ENCODE measurements around the gene SERPINB5.

Gene SERPINB5

DNA sequence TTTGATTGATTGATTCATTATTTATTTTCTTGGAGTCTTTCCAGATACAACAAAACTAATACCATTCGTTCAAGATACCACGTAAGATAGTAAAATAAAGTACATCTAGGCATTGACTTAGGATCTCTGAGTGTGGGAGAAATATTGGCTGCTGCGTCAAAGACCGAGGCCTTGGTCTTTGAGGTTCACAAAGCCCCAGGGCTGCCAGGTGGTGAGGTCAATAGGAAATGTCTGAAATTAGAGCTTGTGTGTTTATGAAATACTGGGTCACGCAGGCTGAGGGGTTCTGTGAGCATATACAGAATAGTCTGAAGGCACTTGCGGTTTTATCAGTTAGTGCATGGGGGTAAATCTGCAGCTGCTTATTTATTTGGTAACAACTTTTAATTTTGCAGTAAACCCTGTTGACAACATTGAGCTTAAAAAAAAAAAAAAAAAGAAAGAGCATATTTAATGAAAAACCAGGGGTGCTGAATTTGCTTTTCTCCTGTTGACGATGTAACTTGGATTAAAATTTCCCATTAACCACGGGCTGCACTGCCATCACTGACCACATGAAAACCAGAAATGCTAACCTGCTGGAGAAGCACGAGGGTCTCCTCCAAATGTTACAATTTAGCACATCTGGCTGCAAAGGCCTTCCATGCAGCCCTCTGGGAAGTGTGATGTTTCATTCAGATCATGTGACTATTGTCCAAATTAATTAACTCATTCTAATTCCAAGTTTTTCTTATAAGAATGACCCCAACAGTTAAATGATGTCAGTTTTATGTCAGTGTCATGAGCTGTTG, 38.3 kb downstream of the SERPINB5 start:
- Histone ChIP-seq H3K79me2 (ENCODE audit: insufficient read depth, low read length) (no peaks in the 10 kb centered on the region), H3K36me3 (ENCODE audit: insufficient read depth, low read length) (no peaks in the 10 kb centered on the region), H3K9me3 (ENCODE audit: insufficient read depth, low read depth, low read length) (no peaks in the 10 kb centered on the region), H3K9ac (ENCODE audit: low read depth, low read length, poor library complexity, severe bottlenecking) (no peak overlapping the region), H3F3A (ENCODE audit: low read depth) (no peaks in the 10 kb centered on the region), H3K4me1 (ENCODE audit: insufficient read depth, low read length, poor library complexity, severe bottlenecking) (no peaks in the 10 kb centered on the region), H4K20me1 (ENCODE audit: insufficient read depth, low read length, poor library complexity, severe bottlenecking) (no peaks in the 10 kb centered on the region), H3K27me3 (ENCODE audit: insufficient read depth, low read length, poor library complexity, severe bottlenecking) (no peaks in the 10 kb centered on the region), H3K4me2 (ENCODE audit: low read depth, low read length, poor library complexity, severe bottlenecking) (no peak overlapping the region), H2AFZ (ENCODE audit: low read length) (no peak overlapping the region), H3K4me3 (ENCODE audit: low read length, poor library complexity, severe bottlenecking) (no peak overlapping the region), H3K9me2 (replicated peaks; ENCODE audit: low read depth, low read length) (no peaks in the 10 kb centered on the region)
- TF ChIP-seq EZH2phosphoT487 (IDR thresholded peaks at IDR 0.05; ENCODE audit: borderline replicate concordance), result no peak
- TF ChIP-seq, protein P1, sequence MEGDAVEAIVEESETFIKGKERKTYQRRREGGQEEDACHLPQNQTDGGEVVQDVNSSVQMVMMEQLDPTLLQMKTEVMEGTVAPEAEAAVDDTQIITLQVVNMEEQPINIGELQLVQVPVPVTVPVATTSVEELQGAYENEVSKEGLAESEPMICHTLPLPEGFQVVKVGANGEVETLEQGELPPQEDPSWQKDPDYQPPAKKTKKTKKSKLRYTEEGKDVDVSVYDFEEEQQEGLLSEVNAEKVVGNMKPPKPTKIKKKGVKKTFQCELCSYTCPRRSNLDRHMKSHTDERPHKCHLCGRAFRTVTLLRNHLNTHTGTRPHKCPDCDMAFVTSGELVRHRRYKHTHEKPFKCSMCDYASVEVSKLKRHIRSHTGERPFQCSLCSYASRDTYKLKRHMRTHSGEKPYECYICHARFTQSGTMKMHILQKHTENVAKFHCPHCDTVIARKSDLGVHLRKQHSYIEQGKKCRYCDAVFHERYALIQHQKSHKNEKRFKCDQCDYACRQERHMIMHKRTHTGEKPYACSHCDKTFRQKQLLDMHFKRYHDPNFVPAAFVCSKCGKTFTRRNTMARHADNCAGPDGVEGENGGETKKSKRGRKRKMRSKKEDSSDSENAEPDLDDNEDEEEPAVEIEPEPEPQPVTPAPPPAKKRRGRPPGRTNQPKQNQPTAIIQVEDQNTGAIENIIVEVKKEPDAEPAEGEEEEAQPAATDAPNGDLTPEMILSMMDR (conservative IDR thresholded peaks at IDR 0.05; ENCODE audit: low read length), result peak; percentile 35

DNA sequence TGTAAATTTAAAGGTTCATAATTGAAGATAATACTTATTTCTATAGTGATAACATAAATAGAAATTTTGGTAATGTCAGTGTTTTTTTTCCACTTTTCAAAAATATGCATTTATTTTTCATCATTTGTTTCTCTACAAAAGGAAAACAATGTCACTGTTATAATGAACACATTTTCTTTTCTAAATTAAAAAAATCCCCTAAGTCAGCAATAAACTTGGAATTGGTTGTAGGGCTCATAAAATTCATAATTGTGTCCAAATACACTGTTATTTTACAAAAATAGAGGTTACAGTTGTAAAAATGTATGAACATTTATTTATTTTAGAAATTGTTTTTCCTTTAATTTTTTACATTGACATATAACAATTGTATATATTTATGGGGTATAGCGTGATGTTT, 39.0 kb downstream of the SERPINB5 start:
- no peaks in the 10 kb centered on the region for H4K20me1 ChIP-seq (ENCODE audit: insufficient read depth, low read length, poor library complexity, severe bottlenecking)
- TF ChIP-seq EZH2phosphoT487 (IDR thresholded peaks at IDR 0.05; ENCODE audit: borderline replicate concordance), result no peak
- TF ChIP-seq, protein P1 (conservative IDR thresholded peaks at IDR 0.05; ENCODE audit: low read length), result no peak
- H3K4me2 ChIP-seq (ENCODE audit: low read depth, low read length, poor library complexity, severe bottlenecking), result no peak overlapping the region
- no peaks in the 10 kb centered on the region for H3F3A ChIP-seq (ENCODE audit: low read depth)
- H3K79me2 ChIP-seq (ENCODE audit: insufficient read depth, low read length), result no peaks in the 10 kb centered on the region
- H3K4me1 ChIP-seq (ENCODE audit: insufficient read depth, low read length, poor library complexity, severe bottlenecking), result no peaks in the 10 kb centered on the region
- H3K9ac ChIP-seq (ENCODE audit: low read depth, low read length, poor library complexity, severe bottlenecking), result no peak overlapping the region
- no peak overlapping the region for H3K4me3 ChIP-seq (ENCODE audit: low read length, poor library complexity, severe bottlenecking)
- H2AFZ ChIP-seq (ENCODE audit: low read length), result no peak overlapping the region
- no peaks in the 10 kb centered on the region for H3K9me2 ChIP-seq (replicated peaks; ENCODE audit: low read depth, low read length)
- H3K27me3 ChIP-seq (ENCODE audit: insufficient read depth, low read length, poor library complexity, severe bottlenecking), result no peaks in the 10 kb centered on the region
- H3K9me3 ChIP-seq (ENCODE audit: insufficient read depth, low read depth, low read length), result no peaks in the 10 kb centered on the region
- H3K36me3 ChIP-seq (ENCODE audit: insufficient read depth, low read length), result no peaks in the 10 kb centered on the region

DNA sequence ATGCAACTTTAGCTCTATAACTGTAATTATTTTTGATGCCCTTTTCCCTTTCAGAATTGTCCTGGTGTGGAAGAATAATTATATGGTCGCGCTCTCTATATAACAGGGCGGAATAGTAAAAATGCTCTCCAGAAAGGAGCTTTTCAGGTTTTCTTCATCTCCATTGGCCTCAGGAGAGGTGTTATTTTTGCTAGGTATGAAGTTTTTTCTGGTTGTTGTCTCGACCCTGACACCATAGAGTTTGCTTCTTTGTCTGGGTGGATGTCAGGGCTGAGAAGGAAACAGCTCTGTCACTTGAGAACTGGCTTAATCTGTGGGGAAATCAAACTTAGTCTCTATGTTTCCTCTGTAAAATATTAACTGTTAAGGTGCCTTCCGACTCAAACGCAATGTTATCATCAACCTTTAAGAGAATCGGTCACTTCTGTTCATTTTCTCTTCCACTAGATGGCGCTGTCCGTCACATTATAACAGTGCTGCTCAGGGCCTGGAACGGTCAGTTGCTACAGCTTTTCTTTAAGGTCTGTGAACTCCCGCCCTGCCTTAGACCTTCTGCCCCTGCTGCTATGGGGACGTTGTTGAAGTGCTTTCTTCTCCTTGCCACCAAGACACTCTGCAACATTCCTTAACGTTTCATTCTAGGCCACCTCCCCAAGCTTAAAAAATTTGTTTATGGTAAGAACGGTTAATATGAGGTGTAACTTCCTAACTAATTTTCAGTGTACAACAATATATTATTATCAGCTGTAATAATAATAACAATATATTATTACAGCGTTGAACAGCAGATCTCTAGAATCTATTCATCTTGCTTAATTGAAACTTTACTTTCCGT, 41.6 kb downstream of the SERPINB5 start:
- Histone ChIP-seq H3K4me2 (ENCODE audit: low read depth, low read length, poor library complexity, severe bottlenecking) (no peak overlapping the region), H3K9me3 (ENCODE audit: insufficient read depth, low read depth, low read length) (no peaks in the 10 kb centered on the region), H2AFZ (ENCODE audit: low read length) (peak overlapping the region; percentile 53)

More for the DNA sequence above, 41.6 kb downstream of the SERPINB5 start:
- Histone ChIP-seq H3K4me1 (ENCODE audit: insufficient read depth, low read length, poor library complexity, severe bottlenecking) (no peaks in the 10 kb centered on the region), H3K4me3 (ENCODE audit: low read length, poor library complexity, severe bottlenecking) (no peak overlapping the region), H3K9ac (ENCODE audit: low read depth, low read length, poor library complexity, severe bottlenecking) (no peak overlapping the region), H3K9me2 (replicated peaks; ENCODE audit: low read depth, low read length) (no peaks in the 10 kb centered on the region), H4K20me1 (ENCODE audit: insufficient read depth, low read length, poor library complexity, severe bottlenecking) (no peaks in the 10 kb centered on the region), H3K79me2 (ENCODE audit: insufficient read depth, low read length) (no peaks in the 10 kb centered on the region), H3K27me3 (ENCODE audit: insufficient read depth, low read length, poor library complexity, severe bottlenecking) (no peaks in the 10 kb centered on the region), H3F3A (ENCODE audit: low read depth) (no peaks in the 10 kb centered on the region), H3K36me3 (ENCODE audit: insufficient read depth, low read length) (no peaks in the 10 kb centered on the region)
- TF ChIP-seq, protein P1 (conservative IDR thresholded peaks at IDR 0.05; ENCODE audit: low read length), result peak; percentile 77
- no peak for TF ChIP-seq EZH2phosphoT487 (IDR thresholded peaks at IDR 0.05; ENCODE audit: borderline replicate concordance)

All from Loucy (cell line).